GM12878 (cell line): ENCODE results near the gene NPTX1. TPM values are rescaled to one million over a fixed set of nuclear protein-coding genes. Genes with fewer than 3 reads are reported as not detected.

Experiments used
- ATF3 ChIP-seq: IDR thresholded peaks from 2 replicates; pipeline ENCODE4 v1.6.1; 2011; ENCODE audit warnings: low read depth, mild to moderate bottlenecking, low read length, moderate library complexity, borderline replicate concordance; ENCODE audit errors: extremely low read depth
- ATF7 ChIP-seq: fragments of 450-650 bp; IDR thresholded peaks from 2 replicates; pipeline ENCODE4 v1.6.1; 2016; ENCODE audit warnings: low read depth, mild to moderate bottlenecking
- BRCA1 ChIP-seq: IDR thresholded peaks from 2 replicates; pipeline ENCODE4 v1.6.1; 2011; ENCODE audit warnings: low read depth, low read length, improper control_type of control experiment
- CBFB ChIP-seq: IDR thresholded peaks from 2 replicates; pipeline ENCODE4 v1.6.1; 2016; ENCODE audit warnings: antibody characterized with exemption, low read depth
- CHD1 ChIP-seq: IDR thresholded peaks from 2 replicates; pipeline ENCODE4 v1.6.1; 2012; ENCODE audit warnings: low read depth, low read length, improper control_type of control experiment
- CHD4 ChIP-seq: fragments of 200-600 bp; sonication (generic); IDR thresholded peaks from 2 replicates; pipeline ENCODE4 v1.6.1; 2016; ENCODE audit warnings: mild to moderate bottlenecking
- FOXM1 ChIP-seq: IDR thresholded peaks from 2 replicates; pipeline ENCODE4 v1.6.1; 2012; ENCODE audit warnings: low read depth, mild to moderate bottlenecking, inconsistent platforms, low read length, moderate library complexity
- HDAC6 ChIP-seq: fragments of 200-600 bp; sonication (generic); IDR thresholded peaks from one replicate; pipeline ENCODE4 v1.8.0; 2017; ENCODE audit warnings: antibody characterized with exemption; ENCODE audit not compliant: unreplicated experiment
- HDGF ChIP-seq: fragments of 450-650 bp; IDR thresholded peaks from 2 replicates; pipeline ENCODE4 v1.6.1; 2016; ENCODE audit warnings: antibody characterized with exemption
- IKZF2 ChIP-seq, 2 experiments: fragments of 450-650 bp; IDR thresholded peaks; 2 replicates each; pipeline ENCODE4 v1.6.1; 2017; ENCODE audit warnings: mild to moderate bottlenecking in 2 of 2, moderate library complexity in 2 of 2
- JUNB ChIP-seq: IDR thresholded peaks from 2 replicates; pipeline ENCODE4 v1.6.1; 2016; ENCODE audit warnings: antibody characterized with exemption, mild to moderate bottlenecking
- LARP7 ChIP-seq: fragments of 450-650 bp; IDR thresholded peaks from 2 replicates; pipeline ENCODE4 v1.6.1; 2017; ENCODE audit warnings: mild to moderate bottlenecking
- NFIC ChIP-seq: IDR thresholded peaks from 2 replicates; pipeline ENCODE4 v1.6.1; 2012; ENCODE audit warnings: low read depth, mild to moderate bottlenecking, inconsistent platforms, low read length, moderate library complexity
- PAX5 ChIP-seq: IDR thresholded peaks from 2 replicates; pipeline ENCODE4 v1.6.1; 2011; ENCODE audit warnings: low read depth, low read length, borderline replicate concordance
- RB1 ChIP-seq: fragments of 450-650 bp; formaldehyde crosslinking; IDR thresholded peaks from 2 replicates; pipeline ENCODE4 v1.6.1; 2017; ENCODE audit warnings: mild to moderate bottlenecking, borderline replicate concordance
- RELA ChIP-seq: fragments of 450-650 bp; IDR thresholded peaks from 2 replicates; pipeline ENCODE4 v1.8.0; 2014; ENCODE audit warnings: borderline replicate concordance; ENCODE audit not compliant: partially characterized antibody
- RUNX3 ChIP-seq: IDR thresholded peaks from 2 replicates; pipeline ENCODE4 v1.6.1; 2012; ENCODE audit warnings: low read length, inconsistent platforms
- USF1 ChIP-seq: IDR thresholded peaks from 2 replicates; pipeline ENCODE4 v1.6.1; 2011; ENCODE audit warnings: borderline replicate concordance, low read depth, mild to moderate bottlenecking, moderate library complexity, mixed read lengths, low read length; ENCODE audit not compliant: insufficient read depth; ENCODE audit errors: extremely low read length
- YBX1 ChIP-seq: fragments of 450-650 bp; IDR thresholded peaks from 2 replicates; pipeline ENCODE4 v1.6.1; 2016; ENCODE audit warnings: antibody characterized with exemption
- YY1 ChIP-seq: IDR thresholded peaks from 2 replicates; pipeline ENCODE4 v1.6.1; 2011; ENCODE audit warnings: low read depth, mild to moderate bottlenecking, low read length
- ZNF687 ChIP-seq: fragments of 450-650 bp; IDR thresholded peaks from 2 replicates; pipeline ENCODE4 v1.6.1; 2017; ENCODE audit warnings: mild to moderate bottlenecking, moderate library complexity
- ZSCAN29 ChIP-seq: fragments of 450-650 bp; IDR thresholded peaks from 2 replicates; pipeline ENCODE4 v1.6.1; 2017; ENCODE audit warnings: mild to moderate bottlenecking, moderate library complexity
- polyA plus RNA-seq, 11 experiments: library from polyadenylated mRNA; depleted of rRNA in 4 of 11; unstranded in 6 of 11; stranded (reverse) in 5 of 11; fragments of >200 nt; fragmentation: Nextera tagmentation in 4 of 11; fragmentation: Illumina TruSeq in 1 of 11; extraction: Ambion mirVana in 4 of 11; extraction: Trizol in 1 of 11; gene quantifications; 1 replicate in 1 of 11; 2 replicates in 10 of 11; pipeline versions ENCODE4 v1.2.1 to v1.2.3, GENCODE V29; 2011 to 2016; ENCODE audit warnings: inconsistent platforms in 2 of 11, missing spikeins in 2 of 11, low read depth in 1 of 11
- total RNA-seq, 4 experiments: library from RNA; depleted of rRNA in 3 of 4; stranded (reverse); fragments of >200 nt in 3 of 4; fragmentation: Illumina TruSeq in 1 of 4; extraction: Trizol in 1 of 4; gene quantifications; 2 replicates each; pipeline versions ENCODE4 v1.2.1 to v1.2.3, GENCODE V29; 2013 to 2021
- TF ChIP-seq, protein P1 (sequence below): fragments of 150-350 bp; IDR thresholded peaks from 2 replicates; pipeline ENCODE4 v1.6.1; 2016; ENCODE audit warnings: low read depth, low read length

The NPTX1 gene
- total and polyA plus RNA-seq, 10 of the 15 experiments (the other 5 are each of a cell fraction or from before 2014, with no cell fraction given): not detected

DNA sequence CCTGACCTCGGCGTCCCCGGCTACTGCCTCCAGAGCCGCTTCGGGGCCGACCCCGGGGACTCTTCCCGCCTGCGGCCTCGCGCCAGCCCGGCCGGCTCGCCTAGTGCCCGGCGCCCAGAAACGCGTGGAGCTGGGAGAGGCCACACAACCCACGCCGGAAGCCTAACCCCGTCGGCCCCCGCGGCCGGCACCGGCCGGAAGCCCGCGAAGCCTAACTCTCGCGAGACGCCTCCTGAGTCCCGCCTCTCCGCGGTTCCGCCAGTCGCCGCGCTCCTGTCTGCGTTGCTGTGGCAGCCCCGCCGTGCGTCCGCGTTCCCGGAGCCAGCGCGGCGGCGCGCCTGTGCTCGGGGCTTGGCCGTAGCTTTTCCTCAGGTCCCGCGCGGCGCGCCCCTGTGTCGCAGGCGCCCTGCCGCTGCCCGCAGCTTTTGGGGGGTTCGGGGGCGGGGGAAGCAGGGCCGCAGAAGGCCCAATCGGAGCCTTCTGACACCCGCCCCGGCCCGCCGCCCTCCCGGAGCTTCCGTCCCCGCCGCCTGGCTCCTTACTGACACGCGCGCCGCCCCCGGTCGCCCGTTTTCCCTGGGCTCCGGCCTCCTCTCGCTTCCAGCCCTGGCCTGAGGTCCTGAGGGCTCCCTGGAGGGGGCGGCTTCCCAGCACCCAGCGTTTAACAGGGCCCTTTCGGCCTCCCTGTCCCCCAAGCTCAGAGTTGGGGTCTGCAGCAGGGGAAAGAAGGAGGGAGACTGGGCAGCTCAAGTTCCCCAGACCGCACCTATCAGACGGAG is 21.7 kb downstream of the NPTX1 start (continued):
- peak; percentile 95 for TF ChIP-seq ZNF687
- no peak for TF ChIP-seq YBX1
- TF ChIP-seq, protein P1, sequence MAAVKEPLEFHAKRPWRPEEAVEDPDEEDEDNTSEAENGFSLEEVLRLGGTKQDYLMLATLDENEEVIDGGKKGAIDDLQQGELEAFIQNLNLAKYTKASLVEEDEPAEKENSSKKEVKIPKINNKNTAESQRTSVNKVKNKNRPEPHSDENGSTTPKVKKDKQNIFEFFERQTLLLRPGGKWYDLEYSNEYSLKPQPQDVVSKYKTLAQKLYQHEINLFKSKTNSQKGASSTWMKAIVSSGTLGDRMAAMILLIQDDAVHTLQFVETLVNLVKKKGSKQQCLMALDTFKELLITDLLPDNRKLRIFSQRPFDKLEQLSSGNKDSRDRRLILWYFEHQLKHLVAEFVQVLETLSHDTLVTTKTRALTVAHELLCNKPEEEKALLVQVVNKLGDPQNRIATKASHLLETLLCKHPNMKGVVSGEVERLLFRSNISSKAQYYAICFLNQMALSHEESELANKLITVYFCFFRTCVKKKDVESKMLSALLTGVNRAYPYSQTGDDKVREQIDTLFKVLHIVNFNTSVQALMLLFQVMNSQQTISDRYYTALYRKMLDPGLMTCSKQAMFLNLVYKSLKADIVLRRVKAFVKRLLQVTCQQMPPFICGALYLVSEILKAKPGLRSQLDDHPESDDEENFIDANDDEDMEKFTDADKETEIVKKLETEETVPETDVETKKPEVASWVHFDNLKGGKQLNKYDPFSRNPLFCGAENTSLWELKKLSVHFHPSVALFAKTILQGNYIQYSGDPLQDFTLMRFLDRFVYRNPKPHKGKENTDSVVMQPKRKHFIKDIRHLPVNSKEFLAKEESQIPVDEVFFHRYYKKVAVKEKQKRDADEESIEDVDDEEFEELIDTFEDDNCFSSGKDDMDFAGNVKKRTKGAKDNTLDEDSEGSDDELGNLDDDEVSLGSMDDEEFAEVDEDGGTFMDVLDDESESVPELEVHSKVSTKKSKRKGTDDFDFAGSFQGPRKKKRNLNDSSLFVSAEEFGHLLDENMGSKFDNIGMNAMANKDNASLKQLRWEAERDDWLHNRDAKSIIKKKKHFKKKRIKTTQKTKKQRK: no peak
- TF ChIP-seq ATF3: no peak
- TF ChIP-seq USF1: no peak
- peak in 1 of 2 experiments; percentile 64; a peak in 3 of 4 replicates for TF ChIP-seq IKZF2 (IDR thresholded peaks at IDR 0.05)
- TF ChIP-seq RUNX3: no peak; the same call in 1 of the 2 replicates
- TF ChIP-seq YY1: peak; percentile 67; the same call in 1 of the 2 replicates
- no peak for TF ChIP-seq HDAC6
- TF ChIP-seq ZSCAN29: no peak
- TF ChIP-seq RB1: peak; percentile 64; the same call in 1 of the 2 replicates
- no peak for TF ChIP-seq FOXM1
- TF ChIP-seq NFIC: no peak
- peak; percentile 72 for TF ChIP-seq CBFB
- peak; percentile 19; the same call in 1 of the 2 replicates for TF ChIP-seq PAX5
- no peak for TF ChIP-seq CHD1
- no peak for TF ChIP-seq CHD4
- 0 out of 2 replicates have a peak, but pooled peaks have one; percentile 40 for TF ChIP-seq HDGF
- TF ChIP-seq BRCA1: peak; percentile 93
- peak; percentile 19 for TF ChIP-seq RELA
- peak; percentile 85 for TF ChIP-seq LARP7
- no peak for TF ChIP-seq JUNB
- no peak for TF ChIP-seq ATF7
